Calu3 (cell line): ENCODE results near the gene NEU3. TPM values are rescaled to one million over a fixed set of nuclear protein-coding genes. Genes with fewer than 3 reads are reported as not detected.

Experiments
- BruUV-seq: library from RNA; stranded (reverse); fragments of 400-500 nt; replicated peaks from 2 replicates; lab custom pipeline; 2021; lab: Mats Ljungman, UMichigan
- CTCF ChIA-PET: fragments of 300-600 bp; sonication (Branson Sonifier 250); formaldehyde crosslinking; loops from one replicate; lab custom pipeline; 2022; ENCODE audit warnings: antibody characterized with exemption; lab: Charles Lee
- DNase-seq: peaks from one replicate; pipeline ENCODE4 v3.0.0; 2022
- H3K27ac Mint-ChIP-seq: one replicate; pipeline ENCODE4 v1.8.0; 2022; ENCODE audit warnings: mixed read lengths; ENCODE audit not compliant: unreplicated experiment
- H3K27me3 Mint-ChIP-seq: one replicate; pipeline ENCODE4 v1.8.0; 2022; ENCODE audit warnings: mixed read lengths; ENCODE audit not compliant: unreplicated experiment
- H3K36me3 Mint-ChIP-seq: one replicate; pipeline ENCODE4 v1.8.0; 2022; ENCODE audit warnings: mild to moderate bottlenecking, moderate library complexity, mixed read lengths; ENCODE audit not compliant: insufficient read depth, unreplicated experiment
- H3K4me1 Mint-ChIP-seq: one replicate; pipeline ENCODE4 v1.8.0; 2022; ENCODE audit warnings: mild to moderate bottlenecking, low read depth, mixed read lengths; ENCODE audit not compliant: unreplicated experiment
- H3K4me3 Mint-ChIP-seq: one replicate; pipeline ENCODE4 v1.8.0; 2022; ENCODE audit warnings: mild to moderate bottlenecking, low read depth, moderate library complexity, mixed read lengths; ENCODE audit not compliant: unreplicated experiment
- H3K9me3 Mint-ChIP-seq: one replicate; pipeline ENCODE4 v1.8.0; 2022; ENCODE audit warnings: low read depth, mixed read lengths; ENCODE audit not compliant: unreplicated experiment
- CTCF ChIP-seq: fragments of 200-600 bp; IDR thresholded peaks from one replicate; pipeline ENCODE4 v1.8.0; 2022; ENCODE audit warnings: antibody characterized with exemption; ENCODE audit not compliant: unreplicated experiment
- intact Hi-C: fragments of 100-400 bp; cut with micrococcal nuclease; formaldehyde crosslinking; loops from one replicate; pipeline ENCODE4 v1.10.0; 2022; ENCODE audit not compliant: unreplicated experiment
- total RNA-seq: library from RNA; stranded (reverse); gene quantifications from 2 replicates; pipeline ENCODE4 v1.2.3, GENCODE V29; 2022

Gene NEU3
- total RNA-seq, 1 experiment from 2014 or later = 11.4 TPM

GRCh38 chr11:74978041-74978440, 10.7 kb upstream of the NEU3 start:
- no peak for DNase-seq
- H3K27me3 Mint-ChIP-seq = no peaks in the 10 kb centered on the region
- H3K9me3 Mint-ChIP-seq = no peaks in the 10 kb centered on the region
- H3K36me3 Mint-ChIP-seq = peaks cover 43% of the 10 kb centered on the region
- no TSS peak for BruUV-seq
- CTCF ChIA-PET = no interaction called here
- no peak overlapping the region for H3K27ac Mint-ChIP-seq
- no peak for TF ChIP-seq CTCF
- no peak overlapping the region for H3K4me3 Mint-ChIP-seq
- intact Hi-C loops = no loop called here
- H3K4me1 Mint-ChIP-seq = no peaks in the 10 kb centered on the region

- H3K27me3 Mint-ChIP-seq = no peaks in the 10 kb centered on the region
- peaks cover 21% of the 10 kb centered on the region for H3K36me3 Mint-ChIP-seq
- TF ChIP-seq CTCF = no peak
- intact Hi-C loops = no loop called here
- H3K4me1 Mint-ChIP-seq = no peaks in the 10 kb centered on the region
- CTCF ChIA-PET = no interaction called here
- no peaks in the 10 kb centered on the region for H3K9me3 Mint-ChIP-seq
- no peak for DNase-seq
- H3K27ac Mint-ChIP-seq = no peak overlapping the region
- BruUV-seq = no TSS peak
- H3K4me3 Mint-ChIP-seq = no peak overlapping the region
Measured at GRCh38 chr11:74980634-74981033, 8.1 kb upstream of the NEU3 start.

- intact Hi-C loops = no loop called here
- no peaks in the 10 kb centered on the region for H3K27me3 Mint-ChIP-seq
- no peaks in the 10 kb centered on the region for H3K9me3 Mint-ChIP-seq
- H3K27ac Mint-ChIP-seq = peak overlapping the region; percentile 41
- peaks cover 17% of the 10 kb centered on the region for H3K36me3 Mint-ChIP-seq
- H3K4me3 Mint-ChIP-seq = no peak overlapping the region
- BruUV-seq = no TSS peak
- DNase-seq = no peak
- TF ChIP-seq CTCF = no peak
- H3K4me1 Mint-ChIP-seq = no peaks in the 10 kb centered on the region
- CTCF ChIA-PET = no interaction called here
Measured at GRCh38 chr11:74981888-74982287, 6.8 kb upstream of the NEU3 start.

GRCh38 chr11:74984070-74984469, 4.7 kb upstream of the NEU3 start:
- no peak for TF ChIP-seq CTCF
- H3K4me1 Mint-ChIP-seq = no peaks in the 10 kb centered on the region
- no peak overlapping the region for H3K27ac Mint-ChIP-seq
- DNase-seq = no peak
- BruUV-seq = no TSS peak
- intact Hi-C loops = no loop called here
- no peak overlapping the region for H3K4me3 Mint-ChIP-seq
- H3K9me3 Mint-ChIP-seq = no peaks in the 10 kb centered on the region
- peaks cover 25% of the 10 kb centered on the region for H3K36me3 Mint-ChIP-seq
- CTCF ChIA-PET = no interaction called here
- H3K27me3 Mint-ChIP-seq = no peaks in the 10 kb centered on the region
